ENCODE data around the gene ZNF580.

The ZNF580 gene

DNA sequence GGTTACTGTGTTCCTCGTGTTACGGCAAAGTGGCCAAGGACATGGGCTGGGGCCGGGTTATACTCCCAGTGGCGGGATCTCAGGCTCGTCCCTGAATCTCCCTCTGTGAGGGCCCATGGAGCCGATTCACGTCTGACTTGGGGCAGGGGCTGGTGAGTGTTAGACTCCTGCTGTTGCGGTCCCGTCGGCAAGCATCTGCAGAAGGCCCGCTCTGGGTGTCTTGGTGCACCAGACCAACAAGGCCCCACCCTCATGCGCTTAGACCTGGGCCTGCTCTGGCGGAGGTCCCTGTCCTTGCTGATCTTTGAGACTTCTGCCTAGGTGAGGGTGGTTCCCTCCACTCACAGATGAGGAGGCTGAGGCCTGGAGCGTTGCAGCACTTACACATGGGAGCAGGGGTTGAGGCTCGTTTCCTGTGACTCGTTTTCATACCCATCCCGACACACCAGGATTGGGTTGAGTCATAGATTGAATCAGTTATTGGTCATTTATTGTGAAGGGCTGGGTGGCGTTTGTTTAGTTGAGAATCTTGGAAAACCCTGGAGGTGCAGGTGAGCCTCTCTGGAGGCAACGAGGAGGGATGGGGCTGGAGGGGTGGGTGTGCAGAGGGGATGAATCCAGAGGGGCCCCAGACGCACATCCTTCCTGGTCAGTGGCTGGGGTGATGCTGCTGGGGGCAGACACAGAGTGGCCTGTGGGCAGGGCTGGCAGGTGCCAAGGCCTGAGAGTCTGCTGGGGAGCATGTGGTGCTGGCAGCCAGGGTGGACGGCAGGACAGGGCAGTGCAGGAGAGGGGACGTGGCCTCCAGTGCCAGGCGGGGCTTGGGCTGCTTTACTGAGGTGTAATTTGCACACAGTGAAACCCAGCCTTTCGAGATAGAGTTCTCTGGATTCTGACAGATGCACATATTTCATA lies 38.8 kb downstream of the ZNF580 start:
- no peak for DNase-seq

DNA sequence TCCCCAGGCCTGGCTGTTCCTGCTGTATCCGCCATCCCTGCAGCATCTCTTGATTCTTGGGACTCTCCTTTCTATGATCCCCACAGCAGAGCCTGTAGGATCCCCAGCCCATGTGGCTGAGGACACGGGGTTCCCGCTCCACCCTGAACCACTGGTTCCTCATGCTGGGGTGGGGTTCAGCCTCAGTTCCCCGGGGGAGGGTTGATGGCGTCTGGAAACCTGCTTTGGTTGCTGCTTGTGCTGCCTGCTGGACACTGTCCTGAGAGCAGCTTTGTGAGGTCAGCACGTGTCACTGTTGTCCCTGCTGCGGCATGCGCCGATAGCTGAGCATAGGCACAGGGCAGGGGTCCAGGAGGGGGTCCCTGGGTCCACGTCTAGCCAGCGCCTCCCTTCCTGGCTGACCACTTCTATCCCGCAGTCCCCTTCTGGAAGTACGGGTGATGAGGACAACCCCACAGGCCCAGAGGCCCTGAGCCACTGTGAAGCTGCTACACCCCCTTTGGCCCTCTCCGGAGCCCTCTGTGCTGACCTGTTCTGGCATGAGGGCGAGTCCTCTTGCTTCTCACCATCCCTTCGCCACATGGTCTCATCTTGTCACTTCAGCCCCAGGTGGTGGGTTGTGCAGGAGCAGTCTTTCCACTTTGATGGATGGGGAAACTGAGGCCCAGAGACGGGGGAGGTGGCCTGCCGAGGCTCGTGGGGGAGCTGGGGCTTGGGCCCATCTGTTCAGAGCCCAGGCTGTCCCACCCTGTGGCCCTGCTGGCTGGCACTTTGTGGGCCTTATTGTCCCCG lies 39.7 kb downstream of the ZNF580 start:
- no peak for DNase-seq

DNA sequence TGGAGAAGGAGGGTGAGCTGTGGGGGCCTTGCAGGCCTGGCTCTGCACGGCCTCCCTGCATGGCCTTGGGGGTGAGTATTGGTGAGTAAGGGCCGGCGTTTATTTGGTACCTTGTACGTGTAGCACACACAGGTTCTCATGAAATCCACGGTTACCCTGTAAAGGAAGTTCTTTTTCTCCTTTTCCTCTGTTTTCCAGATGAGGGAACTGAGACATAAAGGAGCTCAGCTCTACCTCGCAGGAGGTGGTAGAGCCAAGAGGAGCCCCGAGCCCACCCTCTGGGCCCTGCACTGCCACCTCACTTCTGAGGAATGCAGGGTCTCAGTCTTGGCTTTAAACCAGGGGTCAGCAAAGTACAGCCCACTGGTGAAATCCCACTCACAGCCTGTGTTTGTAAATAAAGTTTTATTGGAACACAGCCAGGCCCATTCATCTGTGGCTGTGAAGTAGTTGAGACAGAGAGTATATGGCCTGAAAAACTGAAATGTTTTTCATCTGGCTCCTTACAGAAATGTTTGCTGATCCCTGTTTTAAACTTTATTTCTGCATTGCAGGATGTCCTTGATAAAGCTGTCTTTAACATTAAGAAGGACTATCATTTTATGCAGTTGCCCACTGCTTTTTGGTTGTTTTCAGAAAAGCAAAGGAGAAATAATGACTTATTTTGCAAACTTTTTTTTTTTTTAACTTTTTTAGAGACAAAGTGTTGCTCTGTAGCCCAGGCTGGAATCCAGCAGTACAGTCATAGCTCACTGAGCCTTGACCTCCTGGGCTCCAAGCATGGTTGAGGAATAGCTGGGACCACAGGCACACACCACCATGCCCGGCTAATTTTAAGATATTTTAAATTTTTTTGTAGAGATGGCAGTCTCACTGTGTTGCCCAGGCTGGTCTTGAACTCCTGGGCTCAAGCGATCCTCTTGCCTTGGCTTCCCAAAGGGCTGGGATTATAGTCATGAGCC lies 40.6 kb downstream of the ZNF580 start:
- no peak for DNase-seq

DNA sequence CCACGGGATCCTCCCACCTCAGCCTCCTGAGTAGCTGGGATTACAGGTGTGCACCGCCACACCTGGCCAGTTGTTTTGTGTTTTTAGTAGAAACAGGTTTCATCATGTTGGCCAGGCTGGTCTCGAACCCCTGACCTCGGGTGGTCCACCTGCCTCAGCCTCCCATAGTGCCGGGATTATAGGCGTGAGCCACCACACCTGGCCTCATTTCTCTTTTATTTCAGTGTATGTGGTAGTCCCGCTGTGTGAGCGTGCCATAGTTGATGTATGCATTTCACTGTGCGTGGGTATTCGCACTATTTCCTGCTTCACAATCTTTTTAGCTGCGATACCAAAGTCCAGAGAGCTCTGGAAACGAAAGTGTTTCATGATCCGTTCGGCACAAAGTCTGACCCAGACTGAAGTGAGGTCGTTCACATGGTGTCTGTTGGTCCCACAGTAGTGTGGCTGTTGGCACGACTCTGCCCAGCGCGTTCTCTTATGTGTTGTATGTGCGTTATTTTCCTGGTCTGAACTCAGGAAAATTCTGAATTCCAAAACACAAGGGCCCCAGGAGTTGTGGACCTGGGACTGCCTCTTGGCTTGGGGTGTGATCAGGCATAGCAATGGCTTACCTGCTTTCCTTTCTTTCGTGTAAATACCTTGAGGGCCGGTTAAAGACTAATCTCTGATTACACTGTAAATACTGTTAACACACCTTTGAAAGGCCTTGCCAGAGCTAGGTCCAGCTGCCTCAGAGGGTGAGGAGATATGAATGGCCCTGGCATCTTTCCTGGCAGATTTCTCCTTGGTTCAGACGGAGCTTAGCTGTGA lies 42.9 kb downstream of the ZNF580 start:
- DNase-seq, result no peak

DNA sequence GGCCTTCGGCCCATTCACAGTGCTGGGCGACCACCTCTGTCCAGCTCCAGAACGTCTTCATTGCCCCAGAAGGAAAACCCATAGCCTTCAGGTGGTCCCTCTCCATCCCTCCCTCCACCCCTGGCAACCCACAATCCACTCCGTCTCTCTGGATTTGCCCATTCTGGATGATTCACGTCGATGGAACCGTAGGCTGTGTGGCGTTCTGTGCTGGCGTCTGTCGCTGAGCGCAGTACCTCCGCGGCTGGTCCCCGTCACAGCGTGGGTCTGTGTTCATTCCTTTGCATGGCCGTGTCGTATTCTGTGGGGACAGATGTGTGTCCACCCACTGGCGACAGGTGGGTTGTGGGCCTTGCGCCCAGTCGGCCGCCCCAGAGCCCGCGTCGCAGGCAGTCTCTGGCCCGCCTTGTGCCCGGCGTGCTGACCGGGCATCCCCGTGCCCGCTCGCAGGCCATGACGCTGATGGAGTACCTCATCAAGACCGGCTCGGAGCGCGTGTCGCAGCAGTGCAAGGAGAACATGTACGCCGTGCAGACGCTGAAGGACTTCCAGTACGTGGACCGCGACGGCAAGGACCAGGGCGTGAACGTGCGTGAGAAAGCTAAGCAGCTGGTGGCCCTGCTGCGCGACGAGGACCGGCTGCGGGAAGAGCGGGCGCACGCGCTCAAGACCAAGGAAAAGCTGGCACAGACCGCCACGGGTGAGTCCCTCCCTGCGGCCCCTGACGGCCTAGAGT lies 44.3 kb downstream of the ZNF580 start:
- no peak for DNase-seq

DNA sequence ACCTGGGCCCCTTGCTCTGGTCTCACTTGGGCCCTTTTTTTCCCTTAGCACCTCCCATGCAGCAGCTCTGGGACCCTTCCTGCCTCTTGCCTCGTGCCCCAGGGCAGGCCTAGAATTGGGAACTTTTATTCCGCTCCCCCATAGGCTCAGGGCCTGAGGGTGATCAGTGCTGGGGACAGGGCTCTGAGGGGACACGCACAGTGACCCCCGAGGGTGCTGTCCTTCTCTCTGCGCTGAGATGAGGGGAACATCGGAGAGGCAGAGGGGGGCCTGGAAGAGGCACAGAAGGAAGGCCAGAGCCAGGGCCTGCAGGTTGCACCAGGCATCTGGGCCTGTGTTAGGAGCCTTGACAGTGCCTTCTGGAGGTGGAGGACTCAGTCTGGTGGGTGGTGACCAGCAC lies 45.0 kb downstream of the ZNF580 start:
- no peak for DNase-seq

DNA sequence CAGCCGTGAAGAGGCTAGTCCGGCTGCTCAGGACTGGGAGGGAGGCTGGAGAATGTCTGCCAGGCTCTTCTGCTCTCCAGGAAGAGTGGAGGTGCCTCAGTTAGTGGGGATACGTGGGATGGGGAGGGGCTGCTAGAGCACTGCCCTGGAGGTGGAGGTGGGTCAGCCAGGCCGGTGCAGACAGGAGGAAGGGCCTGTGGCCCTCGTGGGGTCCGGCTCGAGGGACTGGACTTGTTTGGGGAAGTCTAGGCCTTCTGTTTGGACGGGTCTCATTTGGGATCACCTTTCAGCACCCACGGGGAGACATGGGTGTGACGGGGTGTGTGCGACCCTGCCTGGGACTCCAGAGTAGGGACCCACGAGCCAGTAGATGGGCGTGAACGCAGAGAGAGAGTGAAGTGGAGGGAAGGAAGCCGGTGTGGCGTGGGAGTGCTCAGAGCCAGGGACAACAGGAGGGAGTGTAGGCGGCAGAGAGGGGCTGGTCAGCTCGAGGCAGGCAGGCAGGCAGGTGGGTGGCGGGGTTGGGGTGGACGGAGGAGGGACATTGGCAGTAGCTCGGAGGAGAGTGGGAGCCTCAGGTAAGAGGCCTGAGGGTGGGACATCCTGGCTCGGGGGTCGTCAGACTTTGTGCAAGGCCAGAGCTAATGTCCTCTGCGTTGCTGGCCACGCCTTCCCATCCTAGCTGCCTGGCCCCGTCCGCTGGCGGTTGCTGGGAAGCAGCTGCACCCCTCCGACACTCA lies 45.7 kb downstream of the ZNF580 start:
- DNase-seq, result no peak

DNA sequence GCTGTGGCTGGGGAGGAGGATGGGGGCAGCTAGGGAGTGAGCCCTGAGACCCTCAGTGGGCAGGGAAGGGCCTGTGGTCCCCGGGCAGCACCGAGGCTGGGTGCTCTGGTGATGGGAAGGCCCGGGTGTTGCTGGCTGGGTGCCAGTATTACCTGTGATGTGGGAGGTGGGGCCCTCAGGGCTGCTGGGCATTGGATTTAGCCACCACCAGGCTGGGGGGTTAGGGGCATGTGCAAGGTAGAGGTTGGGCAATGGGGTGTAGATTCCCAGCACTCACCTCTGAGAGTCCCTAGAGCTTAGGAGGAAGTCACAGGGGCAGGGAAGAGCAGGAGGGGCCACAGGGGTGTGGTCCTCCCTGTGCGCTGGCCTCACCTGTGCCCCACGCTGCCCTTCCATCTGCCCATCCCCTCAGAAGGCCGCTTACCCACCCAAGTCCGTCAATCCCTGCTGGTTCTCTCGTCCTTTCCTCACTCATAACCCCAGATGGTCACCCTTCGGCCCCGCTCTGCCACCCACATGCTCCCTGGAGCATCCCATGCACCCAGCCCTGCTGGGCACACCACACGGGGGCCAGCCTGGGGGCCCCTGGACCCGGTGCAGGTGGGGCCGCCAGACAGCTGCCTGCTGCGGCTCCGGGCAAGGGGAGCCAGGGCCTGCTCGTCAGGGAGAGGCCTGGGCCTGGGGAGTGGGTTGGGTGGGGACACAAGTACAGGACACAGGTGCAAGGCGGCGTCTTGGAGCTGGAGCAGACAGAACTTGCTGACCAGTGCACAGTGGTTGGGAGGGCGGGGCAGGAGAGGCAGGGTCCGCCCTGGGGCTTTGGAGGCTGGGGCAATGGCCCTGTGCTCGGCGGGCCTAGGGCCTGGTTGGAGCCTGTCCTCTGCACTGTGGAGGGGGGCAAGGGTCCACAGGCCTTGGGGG lies 46.7 kb downstream of the ZNF580 start:
- no peak for DNase-seq

DNA sequence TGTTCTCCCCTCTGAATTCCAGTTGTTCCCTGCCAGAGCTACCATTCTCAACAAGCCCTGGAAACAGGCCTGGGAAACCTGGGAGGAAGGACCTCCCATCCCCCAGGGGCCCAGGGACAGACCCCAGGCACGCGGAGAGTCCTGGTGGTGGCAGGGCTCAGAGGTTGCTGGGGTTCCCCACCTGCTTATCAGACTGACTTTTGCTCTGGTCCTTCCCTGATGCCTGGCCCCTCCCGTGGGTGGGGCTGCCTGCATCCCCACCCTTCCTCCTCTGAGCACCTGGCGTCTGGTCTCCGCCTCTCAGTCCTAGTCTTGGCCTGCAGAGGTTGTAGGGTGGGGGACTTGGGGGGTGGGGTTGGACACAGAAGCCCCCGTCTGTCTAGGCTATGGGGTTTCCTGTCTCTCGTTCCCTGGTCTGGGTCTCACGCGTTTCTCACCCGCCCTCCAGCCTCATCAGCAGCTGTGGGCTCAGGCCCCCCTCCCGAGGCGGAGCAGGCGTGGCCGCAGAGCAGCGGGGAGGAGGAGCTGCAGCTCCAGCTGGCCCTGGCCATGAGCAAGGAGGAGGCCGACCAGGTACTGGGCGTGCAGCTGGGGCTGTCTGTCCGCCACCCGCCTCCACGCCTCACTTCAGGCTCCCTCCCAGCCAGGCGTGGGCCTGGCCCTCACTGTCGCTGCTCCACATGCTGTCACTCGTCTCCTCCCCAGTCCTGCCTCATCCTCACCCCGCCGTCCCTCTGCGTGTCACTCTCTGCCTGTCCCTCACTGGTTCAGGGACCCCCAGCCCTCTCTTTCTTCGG lies 47.8 kb downstream of the ZNF580 start:
- no peak for DNase-seq

DNA sequence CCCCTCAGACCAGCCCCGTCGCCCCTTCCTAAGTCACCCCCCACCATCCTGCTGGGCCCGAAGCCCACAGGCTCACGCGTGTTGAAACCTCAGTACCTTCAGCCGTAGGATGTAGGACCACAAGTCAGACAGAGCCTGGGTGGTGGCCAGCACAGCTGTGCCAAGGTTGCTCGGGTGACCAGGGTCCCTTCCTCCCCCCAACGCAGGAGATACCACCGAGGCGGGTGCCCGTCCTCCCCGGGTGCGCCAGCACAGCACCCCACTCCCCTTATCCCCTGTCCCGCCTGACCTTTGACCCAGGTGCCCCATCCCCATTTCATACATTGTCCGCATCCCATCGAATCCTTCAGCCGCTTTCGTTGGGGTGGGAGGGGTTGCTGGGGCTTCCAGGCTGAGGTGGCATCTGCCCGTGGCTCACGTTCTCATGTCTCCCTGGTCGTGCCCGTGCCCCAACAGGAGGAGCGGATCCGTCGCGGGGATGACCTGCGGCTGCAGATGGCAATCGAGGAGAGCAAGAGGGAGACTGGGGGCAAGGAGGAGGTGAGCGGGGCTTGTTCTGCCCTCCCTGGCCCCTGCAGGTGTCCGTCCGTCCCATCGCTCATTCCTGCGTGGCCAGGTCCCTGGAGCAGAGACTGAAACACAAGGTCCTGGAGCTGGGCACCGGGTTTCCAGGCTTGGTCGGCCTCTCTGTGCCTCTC lies 48.8 kb downstream of the ZNF580 start:
- no peak for DNase-seq

DNA sequence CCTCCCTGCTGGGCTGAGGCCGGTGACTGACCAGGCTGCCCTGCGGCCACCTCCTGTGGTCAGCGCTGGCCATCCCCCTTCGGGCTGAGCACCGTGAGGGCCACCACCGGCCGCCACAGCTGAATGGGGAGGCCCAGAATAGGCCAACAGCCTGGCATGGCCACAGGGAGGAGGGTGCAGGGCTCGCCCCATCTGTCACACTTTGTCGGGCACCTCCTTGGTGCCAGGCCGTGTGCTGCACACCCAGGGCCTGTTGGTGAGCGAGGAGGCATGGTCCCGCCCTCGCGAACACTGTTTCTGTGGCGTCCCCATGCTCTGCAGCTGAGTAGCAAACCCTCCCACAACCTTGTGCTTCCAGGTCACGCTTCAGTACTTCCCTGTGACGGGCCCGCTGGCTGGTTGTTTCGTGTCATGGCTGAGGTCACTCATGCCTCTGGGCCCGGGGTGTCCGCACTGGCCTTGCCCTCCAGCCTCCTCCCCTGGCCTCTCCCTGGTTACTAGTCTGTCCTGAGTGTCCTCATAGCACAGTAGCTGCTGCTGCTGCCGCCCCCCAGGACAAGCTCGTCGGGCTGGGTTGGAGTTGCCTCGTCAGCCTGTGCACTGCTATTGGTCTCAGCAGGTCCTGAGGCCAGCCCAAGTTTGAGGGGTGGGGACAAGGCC lies 49.4 kb downstream of the ZNF580 start:
- DNase-seq, result no peak

DNA sequence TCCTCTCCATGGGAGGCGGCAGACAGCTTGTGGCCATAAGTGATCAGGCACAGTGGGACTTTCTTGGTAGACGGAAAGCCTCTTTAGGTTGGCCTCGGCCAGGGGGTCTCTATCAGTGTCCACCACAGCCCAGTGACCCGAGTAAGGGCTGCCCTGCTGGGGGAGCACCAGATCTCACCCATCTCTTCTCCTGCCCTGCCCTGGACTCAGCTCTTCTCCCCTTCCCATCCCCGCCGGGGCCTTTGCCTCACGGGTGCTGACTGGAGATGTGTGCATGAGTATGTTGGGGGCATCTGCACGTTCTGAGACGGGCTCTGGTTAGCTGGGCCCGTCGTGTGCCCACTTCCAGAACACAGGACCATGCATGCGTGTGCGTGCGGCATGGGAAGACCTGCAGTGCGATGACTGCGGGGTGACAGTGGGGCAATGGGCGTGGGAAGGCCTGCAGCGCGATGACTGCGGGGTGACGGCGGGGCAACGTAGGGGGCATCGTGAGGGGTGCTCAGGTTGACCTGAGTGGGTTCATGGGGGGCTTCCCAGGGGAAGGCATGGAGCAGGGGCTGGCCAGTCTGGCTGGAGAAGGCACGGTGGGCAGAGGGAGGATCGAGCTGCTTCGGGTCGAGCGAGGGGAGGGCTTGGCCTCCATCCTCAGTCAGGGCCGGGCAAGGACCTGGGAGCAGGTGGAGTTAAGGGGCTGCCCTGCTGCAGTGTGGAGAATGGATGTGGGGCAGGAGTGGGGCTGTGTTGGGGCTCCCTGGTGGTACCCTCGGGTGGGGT lies 50.2 kb downstream of the ZNF580 start:
- DNase-seq, result no peak

DNA sequence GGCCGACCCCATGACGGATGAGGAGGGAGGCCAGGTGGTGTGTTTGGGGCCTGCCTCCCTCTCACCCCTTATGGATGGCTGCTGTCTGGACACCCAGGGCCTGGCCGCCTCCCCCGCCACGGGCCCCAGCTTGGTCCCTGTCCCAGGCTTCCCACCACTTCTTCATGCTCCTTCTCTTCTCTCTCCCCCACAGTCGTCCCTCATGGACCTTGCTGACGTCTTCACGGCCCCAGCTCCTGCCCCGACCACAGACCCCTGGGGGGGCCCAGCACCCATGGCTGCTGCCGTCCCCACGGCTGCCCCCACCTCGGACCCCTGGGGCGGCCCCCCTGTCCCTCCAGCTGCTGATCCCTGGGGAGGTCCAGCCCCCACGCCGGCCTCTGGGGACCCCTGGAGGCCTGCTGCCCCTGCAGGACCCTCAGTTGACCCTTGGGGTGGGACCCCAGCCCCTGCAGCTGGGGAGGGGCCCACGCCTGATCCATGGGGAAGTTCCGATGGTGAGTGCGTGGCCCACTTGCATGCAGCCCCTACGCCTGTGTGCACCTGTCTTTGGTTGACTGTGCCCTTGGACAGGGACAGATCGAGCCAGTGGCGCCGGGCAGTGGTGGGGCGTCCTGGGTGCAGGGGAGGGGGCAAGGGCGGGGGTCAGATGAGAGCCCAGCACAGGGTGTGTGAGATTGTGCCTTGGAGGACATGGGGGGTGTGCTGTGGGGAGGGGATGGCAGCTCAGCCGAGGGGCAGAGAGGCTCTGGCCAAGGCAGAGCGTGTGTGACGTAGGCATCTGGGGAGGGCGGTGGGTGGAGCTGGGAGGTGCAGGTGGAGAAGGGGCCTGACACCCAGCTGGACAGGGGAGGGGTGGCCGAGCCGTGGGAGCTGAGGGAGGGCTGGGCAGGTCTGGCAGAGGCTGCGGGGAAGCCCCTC lies 51.0 kb downstream of the ZNF580 start:
- DNase-seq, result no peak

DNA sequence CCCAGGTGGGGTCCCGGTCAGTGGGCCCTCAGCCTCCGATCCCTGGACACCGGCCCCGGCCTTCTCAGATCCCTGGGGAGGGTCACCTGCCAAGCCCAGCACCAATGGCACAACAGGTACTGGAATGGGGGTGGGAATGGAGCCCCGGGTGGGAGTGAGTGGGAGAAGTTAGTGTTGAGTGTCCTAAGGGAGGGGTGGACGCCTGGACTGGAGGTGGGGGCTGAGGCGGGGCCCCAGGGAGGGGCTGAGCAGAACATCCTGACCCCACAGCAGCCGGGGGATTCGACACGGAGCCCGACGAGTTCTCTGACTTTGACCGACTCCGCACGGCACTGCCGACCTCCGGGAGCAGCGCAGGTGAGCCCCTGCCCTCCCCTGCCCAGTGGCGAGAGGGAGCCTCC lies 51.9 kb downstream of the ZNF580 start:
- no peak for DNase-seq
